ENCODE data around the gene MYH7. TPM values are rescaled to one million over a fixed set of nuclear protein-coding genes. Genes with fewer than 3 reads are reported as not detected.

MYH7 gene
- not detected in 2 replicates for total RNA-seq

DNA sequence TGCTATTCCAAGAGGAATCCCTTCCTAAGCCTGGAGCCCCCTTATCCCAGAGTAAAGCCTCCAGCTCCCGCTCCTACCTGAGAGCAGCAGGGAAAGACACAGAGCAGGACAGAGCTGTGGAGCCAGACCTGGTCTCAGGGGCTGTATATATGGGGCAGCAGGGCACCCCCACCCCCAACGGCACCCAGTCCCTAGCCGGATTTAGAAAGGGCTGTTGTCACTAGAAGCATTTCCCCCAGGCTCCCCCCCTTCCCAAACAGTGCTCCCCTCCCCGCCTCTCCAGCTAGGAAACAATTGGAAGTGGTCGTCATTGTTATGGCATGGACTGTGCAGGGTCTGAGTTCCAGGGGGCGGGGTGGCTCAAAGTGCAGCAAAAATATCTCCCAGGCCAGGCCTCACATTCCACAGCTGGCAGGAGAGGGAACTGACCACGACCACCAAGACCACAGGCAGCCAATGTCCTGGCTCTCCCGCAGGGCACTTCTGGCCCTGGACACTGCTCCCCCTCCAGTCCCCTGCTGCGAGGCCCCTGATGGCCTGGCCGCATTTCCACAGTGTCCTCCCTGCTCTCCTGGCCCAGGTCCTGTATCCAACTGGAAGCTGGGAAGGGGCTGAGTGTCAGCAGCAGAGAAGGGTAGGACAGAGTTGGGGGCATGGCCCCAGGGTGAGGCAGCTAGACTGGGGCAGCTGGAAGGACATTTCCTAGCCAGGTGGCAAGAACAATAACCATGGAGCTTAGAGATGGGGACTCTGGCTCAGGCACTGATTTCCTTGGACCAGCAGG, at the start of gene MYH7:
TSS of gene MYH7 (minus strand) at position 118 of the 784 bp plus-strand sequence. CDS start 1,928 bp downstream, outside the sequence.

DNA sequence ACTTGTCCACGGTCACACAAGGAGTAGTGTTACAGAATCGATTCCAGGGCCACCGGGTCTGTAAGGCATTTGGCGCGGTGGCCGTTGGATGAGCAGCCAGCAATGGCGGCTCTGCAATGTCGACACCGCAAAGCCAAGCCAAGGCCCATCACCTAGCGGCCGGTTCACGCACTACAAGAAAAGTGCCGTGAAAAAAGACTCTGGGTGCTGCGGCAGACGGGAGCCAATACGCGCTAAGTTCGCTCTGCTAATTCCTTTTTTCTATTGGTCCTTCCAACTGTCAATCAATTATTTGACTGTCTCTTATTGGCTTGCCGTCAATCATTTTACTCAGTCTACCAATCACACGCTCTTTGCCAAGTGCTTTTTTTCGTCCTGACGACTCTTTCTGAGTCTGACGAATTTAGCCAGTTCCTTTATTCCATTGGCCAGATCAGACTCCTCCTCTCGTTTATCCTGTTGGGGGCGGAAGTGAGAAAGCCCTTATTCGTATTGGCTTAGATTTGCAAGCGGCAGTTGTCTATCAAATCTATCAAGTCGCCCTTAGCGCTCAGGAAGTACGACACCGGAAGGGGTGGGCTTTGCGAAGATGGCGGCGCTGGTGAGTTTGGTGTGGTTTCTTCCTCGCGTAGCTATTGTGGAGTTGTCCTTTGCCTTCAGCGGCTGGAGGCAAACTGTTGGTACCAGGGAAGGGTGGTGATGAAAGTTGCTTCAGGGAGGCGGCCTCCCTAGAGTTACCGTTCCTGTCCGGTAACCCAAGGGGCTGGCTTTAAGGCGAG, 33.9 kb upstream of the MYH7 start, which contains the start of gene NGDN:
TSS of gene NGDN (plus strand) at position 577 of the 779 bp plus-strand sequence. CDS start at position 590, 13 bp downstream.

DNA sequence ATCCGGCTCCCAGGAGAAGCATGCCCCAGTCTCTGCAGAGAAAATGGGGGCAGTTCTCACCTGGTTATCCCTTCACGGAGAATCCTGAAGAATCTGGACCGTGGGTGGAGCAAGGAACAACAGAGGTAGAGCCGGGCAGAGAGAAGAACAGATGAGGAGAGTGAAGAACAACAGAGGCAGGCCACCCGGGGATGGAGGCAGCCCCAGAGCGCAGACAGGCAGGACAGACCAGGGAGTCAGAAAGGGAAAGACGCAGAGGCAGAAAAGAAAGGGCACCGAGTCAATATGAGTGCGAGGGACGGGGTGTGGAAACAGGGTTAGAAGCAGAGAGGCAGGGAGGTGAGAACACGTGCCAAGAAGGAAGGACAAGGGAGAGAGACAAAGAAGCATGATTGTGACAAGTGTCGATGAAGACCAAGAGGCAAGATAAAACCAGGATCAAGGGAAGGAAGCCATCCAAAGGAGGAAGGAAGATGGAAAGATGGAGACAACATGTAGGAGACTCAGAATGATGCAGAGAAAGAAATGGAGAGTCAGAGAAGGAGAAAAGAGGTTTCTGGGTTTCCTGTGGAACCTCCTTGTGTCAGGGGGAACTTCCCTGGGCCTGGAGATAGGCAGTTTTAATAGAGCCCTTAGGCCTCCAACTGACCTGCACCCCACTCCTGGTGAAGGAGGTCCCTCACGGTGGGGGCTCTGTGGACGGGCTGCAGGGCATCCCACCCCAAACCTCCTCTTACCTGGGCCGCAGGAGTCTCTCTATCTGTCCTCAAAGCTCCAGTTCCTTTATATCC, 27.7 kb downstream of the MYH7 start, which contains the start of gene MYH6:
TSS of gene MYH6 (minus strand) at position 758 of the 791 bp plus-strand sequence. CDS start 1,050 bp downstream, outside the sequence.

DNA sequence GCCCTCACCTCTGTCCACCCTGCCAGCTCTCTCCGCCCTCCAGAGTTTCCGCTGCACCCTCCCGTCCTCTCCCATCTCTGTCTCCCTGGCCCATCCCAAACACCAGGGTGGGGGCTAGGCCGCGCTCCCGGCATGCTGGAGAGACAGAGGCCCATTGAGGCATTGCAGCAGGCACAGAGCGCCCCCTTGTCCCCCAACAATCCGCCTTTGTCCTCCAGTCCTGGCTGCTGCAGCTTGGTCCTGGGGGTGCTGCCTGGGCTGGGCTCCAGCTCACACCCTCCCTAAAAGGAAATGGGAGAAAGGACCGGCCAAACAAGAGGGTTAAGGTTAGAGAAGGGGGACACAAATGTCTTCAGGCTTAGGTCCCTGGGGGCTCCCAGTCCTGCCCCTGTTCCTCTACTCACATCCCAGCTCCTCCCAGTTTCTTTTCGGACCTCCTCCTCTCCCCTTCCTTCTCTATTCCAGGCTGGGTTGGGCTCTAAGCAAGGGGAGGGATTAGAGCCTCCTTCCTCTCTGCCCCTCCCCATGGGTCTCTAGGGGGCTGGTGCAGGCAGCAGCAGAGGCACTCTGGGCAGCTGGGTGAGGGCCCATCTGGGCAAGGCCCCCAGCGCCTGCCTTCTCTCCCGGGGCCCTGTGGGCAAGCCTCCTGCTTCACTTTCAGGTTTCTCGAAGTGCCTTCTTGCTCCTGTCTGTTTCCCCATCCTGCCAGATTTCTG, 58.8 kb downstream of the MYH7 start, which contains the start of gene CMTM5:
TSS of gene CMTM5 (plus strand) at position 565 of the 716 bp plus-strand sequence. CDS start 206 bp downstream, outside the sequence.

DNA sequence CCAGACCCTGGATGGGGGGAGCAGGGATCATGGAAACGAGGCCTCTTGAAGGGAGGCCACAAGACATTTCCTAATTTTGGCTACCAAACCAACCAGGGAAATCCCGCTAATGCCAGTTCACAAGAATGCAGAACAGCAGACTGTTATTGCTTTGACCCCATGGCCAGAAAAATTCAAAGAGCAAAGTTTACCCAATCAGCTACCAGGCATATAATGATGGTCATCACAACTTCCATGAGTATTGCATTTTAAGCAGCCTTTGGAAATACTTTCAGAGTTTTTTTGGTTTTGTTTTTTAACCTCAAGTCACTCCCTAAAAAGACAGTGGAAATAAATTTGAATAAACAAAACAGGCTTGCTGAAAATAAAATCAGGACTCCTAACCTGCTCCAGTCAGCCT, 63.0 kb downstream of the MYH7 start, which contains the start of gene IL25:
TSS of gene IL25 (plus strand) at position 301 of the 400 bp plus-strand sequence.

DNA sequence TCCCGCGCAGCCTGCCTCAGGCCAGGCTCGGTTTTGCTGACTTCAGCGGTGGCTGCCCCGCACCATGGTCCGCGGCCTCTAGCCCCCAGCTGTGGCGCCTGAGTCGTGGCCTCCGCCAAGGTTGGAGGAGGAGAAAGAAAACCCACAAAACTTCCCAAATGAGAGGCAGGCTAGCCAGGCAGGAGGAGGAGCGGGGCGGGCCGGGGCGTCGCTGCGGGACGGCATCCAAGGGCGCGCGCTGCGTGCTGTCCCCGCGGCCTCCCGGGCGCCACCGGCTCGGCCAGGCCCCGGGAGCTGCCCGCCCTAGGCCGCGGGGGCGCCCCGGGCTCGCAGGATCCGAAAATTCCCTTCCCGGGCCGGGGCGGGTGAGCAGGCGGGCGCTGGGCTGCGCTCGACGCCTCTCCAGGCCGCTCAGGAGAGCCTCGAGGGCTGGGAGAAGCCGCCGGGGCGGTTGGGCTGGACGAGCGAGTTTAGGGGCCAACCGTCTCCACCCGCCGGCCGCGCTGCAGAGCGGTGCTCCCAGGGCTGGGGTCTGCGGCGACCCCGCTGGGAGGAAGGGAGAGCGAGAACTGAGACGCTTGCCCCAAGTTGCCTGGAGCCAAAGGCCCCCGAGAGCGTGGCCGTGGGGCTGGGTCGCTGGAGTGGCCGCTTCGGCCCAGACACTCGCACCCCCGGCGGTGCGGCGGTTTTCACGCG, 70.3 kb downstream of the MYH7 start, which contains the start of gene EFS:
TSS of gene EFS (minus strand) at position 137 of the 696 bp plus-strand sequence. CDS start 147 bp downstream, outside the sequence.

Small RNAs within 50 kb of the gene (small RNA-seq; reads per million reads assigned to genes)
- gene MIR208A (not detected), gene MIR208B (not detected)

Other genes starting within 250 kb of the MYH7 start
- not detected in 2 replicates for gene RNF212B, start 197.7 kb downstream of the MYH7 start, total RNA-seq
- 4.1 and 5.4 TPM in 2 replicates for gene HOMEZ, start 149.5 kb downstream of the MYH7 start, total RNA-seq
- gene PPP1R3E, start 132.8 kb downstream of the MYH7 start, total RNA-seq = 6.3 and 7.5 TPM in 2 replicates
- 23.0 and 24.2 TPM in 2 replicates for gene BCL2L2, start 128.8 kb downstream of the MYH7 start, total RNA-seq
- 39.8 and 42.2 TPM in 2 replicates for gene PABPN1, start 114.2 kb downstream of the MYH7 start, total RNA-seq
- gene SLC22A17, start 82.8 kb downstream of the MYH7 start, total RNA-seq = 22.5 and 27.3 TPM in 2 replicates
- gene EFS, start 70.5 kb downstream of the MYH7 start, total RNA-seq = 28.9 and 31.2 TPM in 2 replicates
- gene IL25, start 62.9 kb downstream of the MYH7 start, total RNA-seq = not detected in 2 replicates
- 0.32 and 0.49 TPM in 2 replicates for gene CMTM5, start 58.6 kb downstream of the MYH7 start, total RNA-seq
- gene MYH6, start 27.4 kb downstream of the MYH7 start, total RNA-seq = not detected in 2 replicates
- 24.8 and 28.2 TPM in 2 replicates for gene NGDN, start 34.0 kb upstream of the MYH7 start, total RNA-seq
- 0.12 and 0.16 TPM in 2 replicates for gene ZFHX2, start 116.1 kb upstream of the MYH7 start, total RNA-seq
- 24.2 and 34.4 TPM in 2 replicates for gene THTPA, start 120.6 kb upstream of the MYH7 start, total RNA-seq
- gene AP1G2, start 132.1 kb upstream of the MYH7 start, total RNA-seq = 11.1 and 15.6 TPM in 2 replicates
- gene JPH4, start 143.1 kb upstream of the MYH7 start, total RNA-seq = not detected in 2 replicates
- gene DHRS2, start 200.7 kb upstream of the MYH7 start, total RNA-seq = not detected in 2 replicates